Peyer's patch (tissue), 4 donors: ENCODE measurements around the gene TRIM50. TPM values are rescaled to one million over a fixed set of nuclear protein-coding genes. Genes with fewer than 3 reads are reported as not detected.
"Not testable (repeated sequence)": the region's sequence is repeated elsewhere in the genome, so short reads cannot be mapped to it uniquely, and the experiment has no call there.

Source experiments
- DNase-seq, 3 donors: peaks; one replicate each; pipeline ENCODE4 v3.0.0-alpha.2; 2017 to 2019
- H3K27ac ChIP-seq, 4 donors: fragments of 200-600 bp; sonication (generic); one replicate each; pipeline ENCODE4 v1.5.1; 2016 to 2019
- H3K27me3 ChIP-seq, 2 donors: fragments of 200-600 bp; sonication (generic); one replicate each; pipeline ENCODE4 v1.5.1; 2019
- H3K36me3 ChIP-seq, 3 donors: fragments of 200-600 bp; sonication (generic); one replicate each; pipeline ENCODE4 v1.5.1; 2016 to 2019
- H3K4me1 ChIP-seq, 4 donors: fragments of 200-600 bp; sonication (generic); one replicate each; pipeline ENCODE4 v1.5.1; 2016 to 2019
- H3K4me3 ChIP-seq, 4 donors: fragments of 200-600 bp; sonication (generic); 1 replicate in 3 of 4; 2 replicates in 1 of 4; pipeline ENCODE4 v1.5.1; 2016 to 2019; ENCODE audit warnings: mild to moderate bottlenecking in 1 of 4
- H3K9me3 ChIP-seq, 4 donors: fragments of 200-600 bp; sonication (generic); one replicate each; pipeline ENCODE4 v1.5.1; 2016 to 2019; ENCODE audit warnings: mild to moderate bottlenecking in 1 of 4
- CTCF ChIP-seq, 6 experiments: fragments of 450-650 bp in 4 of 6; fragments of 200-600 bp in 2 of 6; sonication (generic) in 1 of 6; IDR thresholded peaks; one replicate each; pipeline ENCODE4 v1.5.1; 2017 to 2019; ENCODE audit warnings: antibody characterized with exemption in 6 of 6, mild to moderate bottlenecking in 3 of 6, moderate library complexity in 1 of 6
- POLR2A ChIP-seq, 2 donors: fragments of 450-650 bp; IDR thresholded peaks; one replicate each; pipeline ENCODE4 v1.5.1; 2017; ENCODE audit warnings: antibody characterized with exemption in 2 of 2, mild to moderate bottlenecking in 2 of 2, moderate library complexity in 2 of 2
- total RNA-seq, 4 donors: library from RNA; depleted of rRNA; stranded (reverse); fragments of >200 nt; gene quantifications; one replicate each; pipeline ENCODE4 v1.1.0, GENCODE V29; 2016

Gene TRIM50
- 1 to 10 TPM in 3 of 4 donors, not detected in 1; 1.1 to 5.4 (median 2.6) TPM for total RNA-seq

- H3K36me3 ChIP-seq, H3K27ac ChIP-seq, H3K9me3 ChIP-seq, DNase-seq, H3K27me3 ChIP-seq, H3K4me1 ChIP-seq, H3K4me3 ChIP-seq: not testable (repeated sequence)
Observed at GRCh38 chr7:73327922-73328321, at the start of gene TRIM50, which contains the start of gene FKBP6. Gene TRIM50, minus strand, starts transcription at chr7:73328082. Its CDS starts 3,295 bp downstream, at chr7:73324787. Gene FKBP6, plus strand, starts transcription at chr7:73328161. Its CDS starts 268 bp downstream, at chr7:73328429.

GRCh38 chr7:73376671-73377412, 49.0 kb upstream of the TRIM50 start:
- no peak overlapping the region for H3K27ac ChIP-seq
- DNase-seq = no peak
- H3K36me3 ChIP-seq = no peaks in the 10 kb centered on the region
- H3K4me1 ChIP-seq = no peaks in the 10 kb centered on the region
- no peak overlapping the region for H3K4me3 ChIP-seq
- H3K27me3 ChIP-seq = peaks cover 0 to 6% of the 10 kb centered on the region in 2 donors
- no peak for TF ChIP-seq POLR2A (IDR thresholded peaks at IDR 0.05)
- TF ChIP-seq CTCF (IDR thresholded peaks at IDR 0.05) = no peak
- no peaks in the 10 kb centered on the region for H3K9me3 ChIP-seq

- H3K4me1 ChIP-seq, H3K9me3 ChIP-seq, H3K36me3 ChIP-seq, H3K27me3 ChIP-seq, DNase-seq, H3K4me3 ChIP-seq, H3K27ac ChIP-seq: not testable (repeated sequence)
Observed at GRCh38 chr7:73376262-73376661, 48.4 kb upstream of the TRIM50 start.

- no peaks in the 10 kb centered on the region for H3K36me3 ChIP-seq
- no peak overlapping the region for H3K27ac ChIP-seq
- DNase-seq = no peak
- no peak overlapping the region for H3K4me3 ChIP-seq
- H3K4me1 ChIP-seq = no peaks in the 10 kb centered on the region
- no peak for TF ChIP-seq CTCF (IDR thresholded peaks at IDR 0.05)
- no peak for TF ChIP-seq POLR2A (IDR thresholded peaks at IDR 0.05)
- H3K9me3 ChIP-seq = no peaks in the 10 kb centered on the region
- peaks cover 0 to 6% of the 10 kb centered on the region in 2 donors for H3K27me3 ChIP-seq
Observed at GRCh38 chr7:73373741-73374140, 45.9 kb upstream of the TRIM50 start.

- no peak overlapping the region for H3K4me3 ChIP-seq
- no peaks in the 10 kb centered on the region for H3K36me3 ChIP-seq
- no peaks in the 10 kb centered on the region for H3K9me3 ChIP-seq
- DNase-seq = no peak
- H3K27ac ChIP-seq = no peak overlapping the region
- no peaks in the 10 kb centered on the region for H3K4me1 ChIP-seq
- H3K27me3 ChIP-seq = no peaks in the 10 kb centered on the region
- TF ChIP-seq CTCF (IDR thresholded peaks at IDR 0.05) = no peak
- TF ChIP-seq POLR2A (IDR thresholded peaks at IDR 0.05) = no peak
Observed at GRCh38 chr7:73369622-73370021, 41.7 kb upstream of the TRIM50 start.

- no peaks in the 10 kb centered on the region for H3K4me1 ChIP-seq
- H3K27me3 ChIP-seq = no peaks in the 10 kb centered on the region
- TF ChIP-seq CTCF (IDR thresholded peaks at IDR 0.05) = no peak
- no peak for TF ChIP-seq POLR2A (IDR thresholded peaks at IDR 0.05)
- H3K4me3 ChIP-seq = no peak overlapping the region
- H3K36me3 ChIP-seq = no peaks in the 10 kb centered on the region
- no peaks in the 10 kb centered on the region for H3K9me3 ChIP-seq
- no peak overlapping the region for H3K27ac ChIP-seq
- no peak for DNase-seq
Observed at GRCh38 chr7:73369009-73369408, 41.1 kb upstream of the TRIM50 start.

GRCh38 chr7:73366990-73367389, 39.1 kb upstream of the TRIM50 start:
- no peak overlapping the region for H3K4me3 ChIP-seq
- TF ChIP-seq CTCF (IDR thresholded peaks at IDR 0.05) = no peak
- no peak for TF ChIP-seq POLR2A (IDR thresholded peaks at IDR 0.05)
- no peak for DNase-seq
- H3K27me3 ChIP-seq = no peaks in the 10 kb centered on the region
- no peaks in the 10 kb centered on the region for H3K9me3 ChIP-seq
- no peaks in the 10 kb centered on the region for H3K4me1 ChIP-seq
- no peaks in the 10 kb centered on the region for H3K36me3 ChIP-seq
- H3K27ac ChIP-seq = no peak overlapping the region
